Activated CD4-positive, CD25-positive, alpha-beta regulatory T cell treated with anti-CD3 and anti-CD28 coated beads, Interleukin-2, amount 50 U/mL, for 72 hours (primary cell): ENCODE data around the gene PHF21B.
A peak's percentile ranks its signal among the peaks of the same experiment; 100 is the strongest.
"Not testable (repeated sequence)": the region's sequence is repeated elsewhere in the genome, so short reads cannot be mapped to it uniquely, and the experiment has no call there.

Experiments used
- DNase-seq: peaks from one replicate; pipeline ENCODE4 v3.0.0; 2021

The PHF21B gene

DNA sequence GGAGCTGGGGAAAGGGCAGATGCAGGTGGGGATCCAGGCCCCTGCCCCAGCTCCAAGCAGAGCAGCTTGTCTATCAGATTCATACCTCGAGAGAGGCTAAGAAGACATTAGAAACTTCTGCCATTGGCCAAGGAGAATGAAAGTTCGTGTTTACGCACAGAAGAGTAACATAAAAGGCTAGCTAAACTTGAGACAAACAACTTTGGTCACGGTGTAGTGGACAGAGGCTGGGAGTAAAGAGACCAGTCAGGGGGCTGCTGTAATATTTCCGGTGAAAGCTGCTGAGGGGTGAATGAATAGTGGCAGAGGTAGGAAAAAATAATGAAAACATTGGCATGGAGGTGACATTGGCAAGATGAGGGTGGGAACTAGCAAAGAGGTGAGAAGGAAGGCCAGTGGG, 22.9 kb downstream of the PHF21B start:
- DNase-seq: no peak

DNA sequence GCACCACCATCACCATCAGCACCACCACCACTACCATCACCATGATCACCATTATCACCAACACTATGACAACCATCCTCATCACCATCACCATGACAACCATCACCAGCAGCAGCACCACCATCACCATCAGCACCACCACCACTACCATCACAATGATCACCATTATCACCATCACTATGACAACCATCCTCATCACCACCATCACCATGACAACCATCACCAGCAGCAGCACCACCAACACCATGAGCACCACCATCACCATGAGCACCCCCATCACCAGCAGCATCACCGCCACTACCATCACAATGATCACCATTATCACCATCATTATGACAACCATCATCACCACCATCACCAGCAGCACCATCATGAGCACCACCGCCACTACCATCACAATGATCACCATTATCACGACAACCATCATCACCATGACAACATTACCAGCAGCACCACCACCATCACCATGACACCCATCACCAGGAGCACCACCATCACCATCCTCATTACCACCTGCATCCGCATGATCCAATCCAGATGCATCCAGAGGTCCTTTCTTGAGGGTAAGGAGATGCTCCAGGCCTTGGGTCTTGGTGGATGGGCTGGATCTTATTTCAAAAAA, 23.8 kb downstream of the PHF21B start:
- no peak for DNase-seq

DNA sequence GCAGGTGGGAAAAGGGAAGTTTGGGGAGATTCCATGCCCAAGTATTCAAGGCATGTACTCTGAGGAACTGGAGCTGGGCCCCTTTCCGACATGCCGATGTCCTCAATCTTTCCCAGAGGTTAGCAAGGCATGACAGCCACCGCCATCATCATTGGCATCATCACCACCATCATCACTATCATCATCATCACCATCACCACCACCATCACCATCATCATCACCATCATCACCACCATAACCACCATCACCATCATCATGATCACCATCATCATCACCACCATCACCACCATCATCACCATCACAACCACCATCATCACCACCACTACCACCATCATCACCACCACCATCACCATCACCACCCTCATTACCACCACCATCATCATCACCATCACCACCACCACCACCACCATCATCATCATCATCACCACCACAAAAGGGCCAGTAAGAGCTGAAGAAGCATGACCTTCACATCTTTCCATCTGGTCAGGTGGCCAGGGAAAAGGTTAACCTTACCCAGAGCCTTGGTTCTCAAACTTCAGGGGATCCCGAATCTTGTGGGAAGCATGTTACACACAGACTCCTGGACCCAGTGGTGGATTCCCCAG, 25.8 kb downstream of the PHF21B start:
- DNase-seq: no peak

DNA sequence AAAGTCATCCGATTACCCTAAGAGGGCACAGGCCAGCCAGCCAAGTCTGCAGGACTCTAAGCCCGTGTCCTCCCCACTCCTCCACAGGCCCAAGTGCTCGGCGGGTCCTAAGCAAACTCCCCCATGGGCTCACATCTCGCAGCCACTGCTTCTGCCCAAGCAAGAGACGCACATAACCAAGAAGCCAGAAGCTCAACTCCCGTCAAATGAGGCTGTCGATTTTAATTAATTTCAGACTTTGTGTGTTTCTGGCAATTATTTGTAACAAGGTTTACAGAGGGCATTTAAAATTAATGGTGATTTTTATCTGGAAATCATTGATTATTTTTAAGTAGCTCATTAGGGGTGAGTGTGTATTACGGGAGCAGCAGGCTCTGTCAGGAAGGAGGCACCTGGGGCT, 27.4 kb downstream of the PHF21B start:
- DNase-seq: no peak

DNA sequence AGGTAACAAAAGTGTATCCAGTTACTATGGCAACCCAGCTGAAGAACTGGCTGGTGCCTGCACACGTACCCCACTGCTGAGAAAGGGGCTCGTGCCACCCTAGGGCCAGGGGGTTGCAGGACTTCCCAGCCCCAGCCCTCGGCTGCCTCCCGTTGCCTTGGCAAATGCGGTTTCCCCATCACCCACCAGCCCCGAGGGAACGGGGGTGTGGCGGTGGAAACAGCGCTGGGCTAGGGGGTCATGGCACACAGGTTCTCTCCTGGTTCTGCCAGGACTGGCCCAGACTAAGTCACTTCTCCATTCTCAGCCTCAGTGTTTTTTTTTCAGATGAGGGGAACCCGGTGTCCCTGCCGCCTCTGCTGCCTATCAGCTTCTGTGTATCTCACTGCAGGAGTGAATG, 27.9 kb downstream of the PHF21B start:
- DNase-seq: no peak

DNA sequence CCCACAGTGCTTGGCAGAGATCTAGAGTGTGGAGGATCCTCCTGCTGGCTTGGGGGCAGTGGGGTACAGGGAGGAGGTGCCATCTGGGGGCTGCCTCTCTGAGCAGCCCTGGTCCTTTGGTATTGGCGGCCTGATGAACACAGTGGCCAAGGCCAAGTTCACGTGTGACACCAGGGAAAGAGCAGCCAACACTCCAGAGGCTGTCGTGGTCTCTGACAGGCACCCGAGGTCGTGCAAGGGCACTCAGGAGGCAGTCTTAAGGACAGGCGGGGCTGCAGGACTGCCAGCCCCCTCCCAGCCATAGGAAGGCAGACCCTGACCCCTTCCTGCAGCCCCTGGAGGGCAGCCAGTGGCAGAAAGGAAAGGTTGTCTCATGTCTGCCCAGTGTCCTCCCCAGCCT, 30.7 kb downstream of the PHF21B start:
- no peak for DNase-seq

DNA sequence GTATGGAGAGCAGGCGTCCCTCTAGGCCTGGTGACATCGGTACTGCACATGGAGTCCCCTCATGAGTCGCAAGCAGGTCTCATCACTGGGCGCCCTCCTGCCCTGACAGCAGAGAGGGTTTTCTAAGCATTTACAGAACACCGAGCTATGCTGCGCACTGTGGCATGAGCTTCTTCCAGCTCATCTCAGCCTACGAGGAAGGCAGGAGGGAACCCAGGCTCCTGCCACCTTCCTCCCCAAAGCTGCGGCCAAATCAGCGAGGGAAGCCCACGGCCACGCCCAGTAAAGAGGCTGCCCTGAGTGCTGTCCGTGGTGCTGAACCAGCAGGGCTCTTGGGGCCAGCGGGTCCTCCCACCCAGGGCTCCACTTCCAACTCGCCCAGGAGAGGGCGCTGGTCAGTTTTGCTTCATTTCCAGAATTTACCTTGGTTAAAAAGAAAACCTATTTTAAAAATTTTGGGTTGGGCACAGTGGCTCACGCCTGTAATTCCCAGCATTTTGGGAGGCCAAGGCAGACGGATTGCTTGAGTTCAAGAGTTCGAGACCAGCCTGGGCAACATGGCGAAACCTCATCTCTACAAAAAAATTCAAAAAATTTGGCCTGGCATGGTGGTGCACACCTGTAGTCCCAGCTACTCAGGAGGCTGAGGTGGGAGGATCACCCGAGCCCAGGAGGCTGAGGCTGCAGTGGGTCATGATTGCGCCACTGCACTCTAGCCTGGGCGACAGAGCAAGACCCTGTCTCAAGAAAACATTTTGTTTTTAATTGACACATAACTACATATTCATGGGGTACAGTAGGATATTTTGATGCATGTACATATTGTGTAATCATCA, 34.2 kb downstream of the PHF21B start:
- DNase-seq: peak; percentile 61

DNA sequence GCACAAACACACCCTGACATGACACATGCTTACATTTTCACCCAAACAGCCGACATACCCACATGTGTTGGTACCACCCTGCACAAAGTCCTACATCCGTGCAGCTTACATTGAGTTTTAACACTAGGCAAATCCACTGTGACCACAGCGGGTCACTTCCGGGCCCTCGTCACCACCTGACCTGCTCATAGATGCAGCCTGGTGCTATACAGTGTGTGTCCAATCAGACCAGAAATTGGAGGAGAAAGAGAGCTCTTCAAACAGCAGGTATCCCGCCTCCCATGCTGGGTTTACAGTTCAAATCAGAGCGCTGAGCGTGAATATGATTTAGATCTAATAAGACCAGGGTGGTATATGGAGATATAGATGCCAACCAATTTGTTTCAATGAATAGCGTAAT, 35.4 kb downstream of the PHF21B start:
- no peak for DNase-seq

DNA sequence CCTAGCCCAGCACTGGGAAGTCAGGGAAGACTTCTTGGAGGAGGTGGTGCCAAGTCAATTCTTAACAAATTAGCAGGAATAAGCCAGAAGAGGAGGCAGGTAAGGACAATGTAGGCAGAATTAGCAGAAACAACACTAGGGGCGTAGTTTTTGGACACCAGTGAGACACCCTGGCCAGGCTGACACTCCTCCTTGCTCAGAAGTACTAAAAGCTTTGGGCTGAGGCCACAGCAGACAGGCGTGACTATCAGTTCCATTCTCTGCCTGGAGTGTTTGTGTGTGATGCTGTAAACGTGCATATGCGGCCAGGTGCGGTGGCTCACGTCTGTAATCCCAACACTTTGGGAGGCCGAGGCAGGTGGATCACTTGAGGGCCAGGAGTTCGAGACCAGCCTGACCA, 36.0 kb downstream of the PHF21B start:
- no peak for DNase-seq

DNA sequence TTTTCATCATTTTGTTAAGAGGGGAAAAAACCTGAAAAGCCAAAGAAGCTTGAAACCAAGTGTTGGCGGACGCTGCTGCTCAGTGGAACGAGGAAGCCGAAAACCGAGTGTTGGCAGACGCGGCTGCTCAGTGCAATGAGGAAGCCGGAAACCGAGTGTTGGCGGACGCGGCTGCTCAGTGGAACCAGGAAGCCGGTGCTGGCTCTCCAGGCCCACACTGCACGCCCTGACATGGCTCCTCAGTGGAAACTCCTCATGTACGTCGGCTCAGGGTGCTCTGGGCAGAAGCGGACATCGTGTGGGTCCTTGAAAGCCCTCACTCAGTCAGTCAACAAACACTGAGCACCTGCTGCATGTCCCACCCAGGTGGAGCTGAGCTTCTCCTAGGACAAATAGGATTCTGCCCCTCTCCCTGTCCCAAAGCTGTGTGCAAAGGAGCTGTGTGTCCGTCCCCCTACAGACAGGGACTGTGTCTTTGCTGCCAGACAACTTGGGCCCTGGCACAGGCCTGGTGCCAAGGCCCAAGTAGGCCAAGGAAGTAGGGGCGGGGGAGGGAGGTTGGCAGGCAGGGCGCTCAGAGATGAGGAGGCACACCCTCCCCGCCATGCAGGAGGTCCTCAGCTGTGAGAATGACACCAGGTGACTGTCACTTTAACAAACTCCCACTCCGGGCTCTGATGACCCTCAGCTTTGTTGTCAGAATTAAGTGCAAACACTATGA, 37.3 kb downstream of the PHF21B start:
- DNase-seq: no peak

DNA sequence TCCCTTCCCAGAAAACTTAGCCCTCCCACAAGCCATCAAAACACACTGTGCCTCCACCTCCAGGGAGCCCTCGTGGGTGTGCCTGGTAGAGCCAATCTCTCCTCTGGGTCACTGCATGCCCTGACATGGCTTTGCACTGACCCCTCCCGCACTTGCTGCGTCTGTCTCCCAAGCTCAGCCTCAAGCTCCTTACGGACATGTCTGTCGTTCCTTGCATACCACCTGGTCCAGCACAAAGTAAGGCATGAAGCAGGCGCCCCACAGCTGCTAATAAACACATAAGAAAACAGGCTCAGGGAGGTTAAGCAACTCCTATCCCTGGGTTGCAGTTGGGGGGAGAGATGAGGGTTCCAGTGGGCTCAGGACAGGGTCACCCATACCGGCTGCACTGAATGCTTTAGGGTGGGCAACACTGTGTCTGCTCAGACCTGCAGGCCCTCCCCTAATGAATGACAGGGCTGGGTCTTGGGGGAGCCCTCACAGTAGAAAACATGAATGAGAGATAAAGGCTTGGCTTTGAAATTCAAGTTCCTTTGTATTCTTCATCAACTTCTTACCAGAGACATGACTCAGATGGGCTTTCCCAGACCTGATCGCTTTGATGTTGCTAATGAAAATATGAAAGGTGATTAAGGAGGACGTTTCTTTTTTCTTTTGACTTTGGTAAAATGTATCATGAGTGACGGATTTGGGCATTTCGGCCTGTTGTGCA, 38.0 kb downstream of the PHF21B start:
- DNase-seq: no peak

DNA sequence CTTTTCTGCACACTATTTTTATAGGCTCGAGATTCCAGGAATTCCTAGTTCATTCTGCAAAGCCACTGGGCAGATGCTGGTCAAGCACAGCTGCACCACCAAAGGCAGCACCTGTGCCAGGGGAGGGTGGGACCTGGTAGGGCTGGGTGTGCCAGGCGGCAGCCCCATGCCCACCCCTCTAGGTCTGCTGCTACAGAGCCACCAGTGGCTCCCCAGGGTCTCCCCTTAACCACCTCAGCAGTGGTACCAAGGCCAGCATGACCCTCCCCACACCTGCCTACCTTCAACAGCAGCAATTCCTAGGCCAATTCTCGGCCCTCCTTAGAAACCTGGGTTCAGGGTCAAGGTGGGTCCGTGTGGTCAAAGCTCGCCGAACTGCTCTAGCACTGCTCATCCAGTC, 39.5 kb downstream of the PHF21B start:
- DNase-seq: no peak

DNA sequence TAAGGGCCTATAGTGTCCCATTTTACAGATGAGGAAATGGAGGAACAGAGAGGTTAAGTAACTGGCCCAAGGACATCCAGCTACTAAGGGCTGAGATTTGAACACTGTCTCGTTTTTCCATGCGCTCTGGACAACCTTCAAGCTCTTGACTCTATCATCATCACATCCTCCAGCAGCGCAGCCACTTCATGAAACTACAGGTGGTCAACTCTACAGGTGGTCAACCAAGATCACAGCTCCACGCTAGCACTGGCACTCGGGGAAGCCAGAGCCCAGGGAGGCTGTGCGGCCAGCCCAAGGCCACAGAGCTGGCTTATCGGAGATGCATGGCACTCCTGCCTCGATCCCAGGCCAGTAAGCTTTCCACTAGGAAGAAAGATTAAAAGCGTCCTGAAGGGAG, 40.0 kb downstream of the PHF21B start:
- no peak for DNase-seq

DNA sequence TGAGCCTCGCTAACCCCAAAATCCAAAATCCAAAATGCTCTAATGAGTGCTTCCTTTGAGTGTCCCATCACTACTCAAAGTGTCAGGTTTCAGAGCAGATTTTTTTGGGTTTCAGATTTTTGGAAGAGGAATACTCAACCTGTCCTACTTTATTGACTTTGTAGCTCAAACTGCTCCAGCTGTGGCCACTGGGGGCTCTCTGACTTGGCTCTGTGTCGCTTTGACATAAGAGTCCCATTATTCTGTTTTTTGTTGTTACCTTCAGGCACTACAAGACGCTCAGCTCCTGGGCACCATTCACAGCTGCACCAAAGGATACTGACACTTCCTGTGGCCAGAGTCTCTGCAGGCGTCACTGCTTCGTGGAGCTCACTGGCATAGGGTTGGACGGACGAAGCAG, 41.1 kb downstream of the PHF21B start:
- no peak for DNase-seq

DNA sequence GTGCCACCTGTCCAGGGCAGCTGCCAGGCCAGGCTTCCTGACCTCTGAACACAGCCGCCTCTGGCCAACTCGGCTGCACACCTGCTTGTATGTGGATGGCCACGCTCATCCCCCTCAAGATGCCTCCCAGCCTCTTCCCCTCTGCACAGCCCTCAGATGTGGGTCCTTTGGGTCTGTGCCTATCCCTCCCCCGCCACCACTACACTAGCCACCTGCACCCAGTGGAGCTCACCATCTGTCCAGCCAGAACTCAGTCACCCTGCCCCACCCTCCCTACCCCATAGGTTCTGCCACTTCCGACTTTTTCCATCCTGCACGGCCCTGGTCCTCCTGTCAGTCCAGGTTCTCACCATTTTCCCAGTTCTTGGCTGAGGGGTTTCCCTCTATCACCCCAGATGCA, 44.6 kb downstream of the PHF21B start:
- DNase-seq: no peak

DNA sequence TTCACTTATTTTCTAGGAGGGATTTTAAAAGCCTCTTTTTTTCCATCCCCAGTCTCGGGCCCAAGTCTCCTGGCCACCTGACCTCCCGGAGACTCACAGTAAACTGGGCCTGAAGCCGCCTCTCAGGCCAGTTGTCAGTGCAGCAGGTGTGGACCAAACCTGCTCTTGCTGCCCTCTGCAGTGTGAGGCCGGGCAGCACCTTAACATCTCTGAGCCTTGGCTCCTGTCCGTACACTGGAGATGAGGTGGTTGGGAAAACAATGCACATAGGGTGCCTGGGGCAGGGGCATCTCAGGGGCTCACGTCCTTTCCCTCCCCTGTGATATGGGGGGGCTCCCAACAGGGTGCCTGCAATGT, 45.1 kb downstream of the PHF21B start:
- no peak for DNase-seq

DNA sequence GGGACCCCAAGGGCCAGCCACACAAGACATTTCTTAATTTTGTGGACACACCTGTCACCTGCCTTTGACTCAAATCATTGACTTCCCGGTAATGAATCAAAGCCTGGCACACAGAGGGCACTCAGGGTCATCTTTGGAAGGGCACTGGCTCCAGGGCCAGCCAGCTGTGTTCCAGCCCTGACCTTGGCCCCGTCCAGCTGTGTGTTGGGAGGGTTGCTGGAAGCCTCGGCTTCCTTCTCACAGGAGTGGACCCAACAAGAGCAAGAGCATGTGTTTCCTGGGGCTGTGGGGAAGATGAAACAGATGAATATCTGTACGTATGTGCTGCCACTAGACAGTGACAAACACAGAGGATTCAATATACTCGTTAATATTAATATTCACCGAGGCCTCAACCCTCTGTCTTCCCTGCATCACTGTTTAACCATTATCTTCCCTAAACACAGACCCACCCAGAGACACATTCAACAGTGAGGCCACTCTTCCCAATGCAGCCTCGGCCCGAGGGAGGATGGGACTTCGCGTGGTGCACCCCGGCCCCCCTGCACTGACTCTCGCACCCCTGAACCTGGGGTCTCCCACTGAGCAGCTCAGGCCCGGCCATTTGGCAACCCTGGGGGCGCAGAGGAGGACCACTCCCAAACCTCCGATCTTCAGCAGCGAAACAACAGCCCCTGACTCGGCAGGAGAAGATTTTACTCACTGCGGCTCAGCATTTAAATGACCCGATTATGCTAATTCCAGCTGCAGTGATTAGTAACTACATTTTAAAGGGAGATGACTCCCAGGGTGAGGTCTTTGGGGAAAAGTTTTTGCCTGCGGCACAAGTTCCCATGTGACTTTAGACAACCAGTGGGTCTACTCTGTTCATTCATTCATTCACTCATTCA, 45.7 kb downstream of the PHF21B start:
- no peak for DNase-seq

DNA sequence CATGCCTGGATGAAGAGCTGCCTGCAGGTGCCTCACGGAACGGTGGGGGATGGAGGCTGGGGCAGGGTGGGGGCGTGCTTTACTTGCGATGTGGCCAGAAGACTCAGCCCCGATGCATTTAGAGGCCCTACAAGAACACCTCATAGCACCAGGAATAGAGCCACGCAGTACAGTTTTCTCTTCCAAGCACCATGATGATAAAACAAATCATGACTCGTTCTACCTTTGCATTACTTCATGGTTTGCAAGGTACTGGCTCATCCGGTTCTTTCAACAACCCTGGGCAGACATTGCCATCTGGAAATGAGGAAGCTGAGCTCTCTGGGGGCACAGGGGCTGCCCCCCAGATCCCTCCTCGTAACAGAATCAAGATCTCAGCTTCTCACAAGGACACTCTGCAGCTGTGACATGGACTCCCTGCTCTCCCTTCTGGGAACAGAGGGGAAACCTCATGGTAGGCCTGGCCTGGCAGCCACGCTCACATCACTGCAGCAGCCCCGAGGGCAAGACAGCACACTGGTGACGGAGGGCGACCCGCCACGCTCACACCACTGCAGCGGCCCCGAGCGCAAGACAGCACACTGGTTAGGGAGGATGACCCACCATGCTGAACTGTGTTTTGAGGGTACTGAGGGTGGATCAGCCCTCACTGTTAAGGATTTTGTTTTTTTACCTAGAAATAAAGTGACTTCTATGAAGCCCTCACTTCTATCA, 46.9 kb downstream of the PHF21B start:
- no peak for DNase-seq

DNA sequence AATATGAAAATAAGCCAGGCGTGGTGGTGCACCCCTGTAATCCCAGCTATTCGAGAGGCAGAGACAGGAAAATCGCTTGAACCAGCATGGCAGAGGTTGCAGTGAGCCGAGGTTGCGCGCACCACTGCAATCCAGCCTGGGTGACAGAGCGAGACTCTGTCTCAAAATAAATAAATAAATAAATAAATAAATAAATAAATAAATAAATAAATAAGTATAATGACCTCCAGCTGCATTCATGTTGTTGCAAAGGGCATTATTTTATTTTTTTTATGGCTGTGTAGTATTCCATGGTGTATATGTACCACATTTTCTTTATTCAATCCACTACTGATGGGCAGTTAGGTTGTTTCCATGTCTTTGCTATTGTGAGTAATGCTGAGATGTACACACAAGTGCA, 48.1 kb downstream of the PHF21B start:
- not testable (repeated sequence) for DNase-seq

DNA sequence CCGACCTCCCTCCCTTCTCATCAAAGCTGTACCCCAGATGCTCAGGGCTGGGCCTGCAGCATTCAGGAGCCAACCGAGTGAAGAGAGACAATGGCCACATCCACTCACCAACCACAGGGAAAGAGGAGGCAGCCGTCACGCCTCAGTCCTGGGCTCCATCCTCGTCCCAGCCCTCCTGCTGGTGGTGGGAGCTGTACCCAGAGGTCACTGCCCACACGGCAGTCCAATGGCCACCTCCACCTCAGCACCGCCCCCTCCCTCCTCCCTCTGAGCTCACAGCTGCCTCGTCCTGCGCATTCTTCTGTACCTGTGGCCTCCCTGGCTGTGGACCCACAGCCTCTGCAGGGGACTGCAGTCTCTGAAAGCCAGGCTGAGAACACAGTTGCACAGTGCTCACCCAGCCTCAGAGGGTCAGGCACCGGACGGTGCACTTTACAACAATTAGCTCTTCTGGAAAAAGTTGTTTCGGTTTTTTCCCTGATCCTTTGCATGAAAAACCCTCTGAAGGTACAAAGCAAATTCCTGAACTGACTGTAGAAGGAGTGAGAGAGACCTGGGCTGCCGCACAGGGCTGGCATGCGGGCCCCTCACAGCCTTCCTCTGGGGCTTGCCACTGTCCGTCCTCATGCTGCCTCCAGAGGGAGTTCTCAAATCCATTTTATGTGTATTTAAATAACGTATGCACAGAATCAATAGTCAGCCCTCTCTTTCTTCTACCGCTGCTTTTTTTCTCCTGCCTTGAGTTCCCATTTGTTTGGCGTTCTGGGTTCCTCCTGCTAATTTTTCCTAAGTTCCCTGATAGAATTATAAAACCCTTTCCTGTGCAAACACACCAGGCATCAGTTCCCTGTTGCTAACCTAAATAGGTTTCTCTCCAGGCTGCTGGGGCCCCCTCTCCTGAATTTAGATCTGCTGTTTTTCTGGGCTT, 52.7 kb downstream of the PHF21B start:
- DNase-seq: no peak
